Measurements from ENCODE around the gene FCHO1. TPM values are rescaled to one million over a fixed set of nuclear protein-coding genes. Genes with fewer than 3 reads are reported as not detected.
A peak's percentile ranks its signal among the peaks of the same experiment; 100 is the strongest.

Gene FCHO1, protein sequence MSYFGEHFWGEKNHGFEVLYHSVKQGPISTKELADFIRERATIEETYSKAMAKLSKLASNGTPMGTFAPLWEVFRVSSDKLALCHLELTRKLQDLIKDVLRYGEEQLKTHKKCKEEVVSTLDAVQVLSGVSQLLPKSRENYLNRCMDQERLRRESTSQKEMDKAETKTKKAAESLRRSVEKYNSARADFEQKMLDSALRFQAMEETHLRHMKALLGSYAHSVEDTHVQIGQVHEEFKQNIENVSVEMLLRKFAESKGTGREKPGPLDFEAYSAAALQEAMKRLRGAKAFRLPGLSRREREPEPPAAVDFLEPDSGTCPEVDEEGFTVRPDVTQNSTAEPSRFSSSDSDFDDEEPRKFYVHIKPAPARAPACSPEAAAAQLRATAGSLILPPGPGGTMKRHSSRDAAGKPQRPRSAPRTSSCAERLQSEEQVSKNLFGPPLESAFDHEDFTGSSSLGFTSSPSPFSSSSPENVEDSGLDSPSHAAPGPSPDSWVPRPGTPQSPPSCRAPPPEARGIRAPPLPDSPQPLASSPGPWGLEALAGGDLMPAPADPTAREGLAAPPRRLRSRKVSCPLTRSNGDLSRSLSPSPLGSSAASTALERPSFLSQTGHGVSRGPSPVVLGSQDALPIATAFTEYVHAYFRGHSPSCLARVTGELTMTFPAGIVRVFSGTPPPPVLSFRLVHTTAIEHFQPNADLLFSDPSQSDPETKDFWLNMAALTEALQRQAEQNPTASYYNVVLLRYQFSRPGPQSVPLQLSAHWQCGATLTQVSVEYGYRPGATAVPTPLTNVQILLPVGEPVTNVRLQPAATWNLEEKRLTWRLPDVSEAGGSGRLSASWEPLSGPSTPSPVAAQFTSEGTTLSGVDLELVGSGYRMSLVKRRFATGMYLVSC
- 10 to 100 TPM; 94.1 to 99.7 TPM for total RNA-seq
- 10 to 100 TPM; 11.2 to 31.8 (median 16.4) TPM for polyA plus RNA-seq
- total RNA-seq, result 79.0 to 121 (median 90.2) reads per million in 6 experiments

DNA sequence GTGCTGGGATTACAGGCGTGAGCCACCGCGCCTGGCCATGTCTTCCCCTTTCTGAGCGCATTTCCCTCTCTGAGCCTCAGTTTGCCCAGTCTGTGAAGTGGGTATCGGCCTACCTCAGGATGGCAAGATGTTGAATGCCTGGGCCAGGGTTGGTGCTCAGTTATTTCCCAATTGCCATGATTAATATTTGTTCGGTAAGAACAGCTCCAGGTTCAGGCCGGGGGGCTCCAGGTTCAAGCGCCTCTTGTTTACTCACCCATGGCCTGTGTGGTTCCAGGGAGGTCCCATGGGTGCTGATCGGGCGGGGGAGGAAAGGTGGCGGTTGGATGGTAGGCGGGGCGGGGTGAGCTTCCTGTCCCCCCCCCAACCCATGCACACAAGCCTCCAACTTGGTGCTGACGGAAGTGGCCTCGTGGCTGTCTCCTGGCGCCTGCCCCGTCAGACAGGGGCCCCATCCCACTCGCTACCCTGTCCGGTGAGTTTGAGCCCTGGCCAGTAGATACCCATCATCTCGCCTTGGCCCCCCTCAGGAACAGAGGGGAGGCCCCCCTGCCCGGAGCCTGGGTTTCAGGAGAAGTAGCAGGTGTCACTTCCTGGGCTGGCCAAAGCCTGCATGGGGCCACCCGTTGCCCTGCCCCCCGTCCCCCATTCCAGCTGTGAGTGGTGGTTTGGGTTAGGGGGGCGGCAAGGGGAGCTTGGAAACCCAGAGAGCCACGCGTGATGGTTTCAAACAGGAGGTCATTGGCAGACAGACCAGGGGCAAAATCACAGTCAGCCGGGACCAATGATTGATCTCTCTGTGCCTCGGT is at the start of gene FCHO1:
Gene FCHO1, plus strand, starts transcription at position 375 of the 809 bp plus-strand sequence. CDS start 3,688 bp downstream, outside the sequence.
- Mint-ChIP-seq H3K4me1 (peaks cover 32 to 81% (median 74%) of the 10 kb centered on the region in 4 donors), H3K36me3 (peaks cover 0 to 21% (median 5%) of the 10 kb centered on the region in 3 donors), H3K9me3 (no peaks in the 10 kb centered on the region), H3K4me3 (peak within 1 kb of the TSS; percentile 88 to 97 (median 94)), H3K27me3 (no peaks in the 10 kb centered on the region), H3K27ac (peak within 1 kb of the TSS; percentile 85 to 97 (median 96))
- ATAC-seq (peak; percentile 70 to 76), DNase-seq (peak; percentile 66 to 94 (median 84))
- POLR2A ChIA-PET, result interaction anchor here (0.5 to 1.9 kb wide), 15 partner anchors 10 to 575 kb away, joined by 3 to 15 read pairs (median 4); partner anchors contain the start of genes CCDC124, JAK3, JUND and MAP1S

DNA sequence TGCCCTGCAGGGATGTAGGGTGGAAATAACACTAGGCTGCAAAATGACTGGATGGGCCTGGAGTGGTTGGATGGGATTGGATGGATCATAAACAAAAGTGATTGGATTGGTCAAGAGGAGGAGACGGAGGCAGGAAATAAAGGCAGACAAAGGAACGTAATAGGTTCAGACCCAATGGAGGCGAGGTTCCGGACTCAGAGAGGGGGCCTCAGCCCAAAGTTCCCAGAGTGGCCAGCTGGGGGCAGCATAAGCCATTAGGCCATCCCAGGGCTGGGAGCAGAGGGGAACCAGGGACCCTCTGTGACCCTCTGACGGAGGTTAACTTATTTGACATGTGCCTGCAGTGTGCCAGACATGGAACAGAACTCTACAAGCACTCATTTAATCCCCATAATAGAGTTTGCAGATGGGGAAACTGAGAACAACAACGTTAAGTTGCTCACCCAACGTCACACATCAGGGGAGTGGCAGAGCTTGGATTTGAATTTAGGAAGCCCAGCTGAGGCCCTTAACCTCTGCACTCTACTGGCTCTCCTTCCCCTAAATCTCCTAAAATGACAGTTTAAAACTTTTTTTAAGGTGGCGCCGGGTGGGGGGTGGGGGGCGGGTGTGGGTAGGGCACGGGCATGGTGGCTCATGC is 47.3 kb upstream of the FCHO1 start:
- POLR2A ChIA-PET, result interaction anchor here (0.5 to 1.0 kb wide), 2 partner anchors 80 to 185 kb away, joined by 3 to 5 read pairs; no protein-coding TSS in a partner anchor
- ATAC-seq, result peak; percentile 95 to 99
- no peak overlapping the region for H3K4me3 Mint-ChIP-seq
- peak; percentile 48 to 83 (median 70) for DNase-seq
- peaks cover 2 to 11% (median 4%) of the 10 kb centered on the region in 5 donors for H3K27me3 Mint-ChIP-seq
- H3K27ac Mint-ChIP-seq, result peak overlapping the region in 1 of 10 donors; percentile 28
- H3K36me3 Mint-ChIP-seq, result no peaks in the 10 kb centered on the region
- H3K4me1 Mint-ChIP-seq, result peaks cover 0 to 5% (median 1%) of the 10 kb centered on the region in 4 donors
- no peaks in the 10 kb centered on the region for H3K9me3 Mint-ChIP-seq

DNA sequence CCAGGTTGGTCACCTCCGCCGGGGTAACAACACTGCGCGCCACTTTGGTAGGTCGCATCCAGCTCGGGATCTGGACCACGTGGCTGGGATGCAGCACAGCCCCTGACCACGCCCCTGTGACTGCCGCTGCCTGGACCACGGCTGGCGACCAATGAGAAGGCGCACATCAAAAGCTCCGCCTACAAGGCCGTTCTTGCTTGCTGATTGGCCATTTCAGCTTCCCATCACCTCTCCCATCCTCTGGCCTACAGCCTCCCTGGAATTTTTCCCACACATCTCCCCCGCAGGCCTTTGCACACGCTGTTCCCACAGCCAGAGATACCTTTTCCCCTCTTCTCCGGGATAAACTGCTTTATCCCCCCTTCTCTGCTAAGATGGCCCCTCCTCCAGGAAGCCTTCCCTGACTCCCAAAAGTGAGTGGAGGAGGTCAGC is 44.5 kb upstream of the FCHO1 start:
- peaks cover 0 to 3% (median 0%) of the 10 kb centered on the region in 5 donors for H3K27me3 Mint-ChIP-seq
- no peak overlapping the region for H3K4me3 Mint-ChIP-seq
- ATAC-seq (no peak), DNase-seq (no peak)
- peaks cover 0 to 5% (median 1%) of the 10 kb centered on the region in 4 donors for H3K4me1 Mint-ChIP-seq
- POLR2A ChIA-PET, result interaction anchor here (0.6 kb wide), 2 partner anchors 147 to 189 kb away, joined by 3 read pairs; no protein-coding TSS in a partner anchor
- no peaks in the 10 kb centered on the region for H3K36me3 Mint-ChIP-seq
- H3K9me3 Mint-ChIP-seq, result no peaks in the 10 kb centered on the region
- H3K27ac Mint-ChIP-seq, result peak overlapping the region in 1 of 10 donors; percentile 52

DNA sequence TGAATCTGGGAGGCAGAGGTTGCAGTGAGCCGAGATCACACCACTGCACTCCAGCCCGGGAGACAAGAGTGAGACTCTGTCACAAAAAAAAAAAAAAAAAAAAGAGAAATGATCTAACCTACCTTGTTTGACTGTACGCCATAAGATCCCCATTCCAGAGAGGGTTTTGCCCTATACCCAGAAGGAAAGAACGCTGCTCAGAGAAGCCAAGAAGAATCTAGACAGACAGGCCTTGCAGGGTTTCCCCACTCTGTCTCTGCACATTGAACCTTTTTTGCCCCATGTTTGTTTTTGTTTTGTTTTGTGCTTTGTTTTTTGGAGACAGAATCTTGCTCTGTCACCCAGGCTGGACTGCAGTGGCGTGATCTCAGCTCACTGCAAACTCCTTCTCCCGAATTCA is 39.4 kb upstream of the FCHO1 start:
- no peak overlapping the region for H3K27ac Mint-ChIP-seq
- no peaks in the 10 kb centered on the region for H3K9me3 Mint-ChIP-seq
- H3K27me3 Mint-ChIP-seq, result peaks cover 0 to 2% (median 0%) of the 10 kb centered on the region in 5 donors
- H3K4me3 Mint-ChIP-seq, result no peak overlapping the region
- DNase-seq (no peak), ATAC-seq (no peak)
- no peaks in the 10 kb centered on the region for H3K36me3 Mint-ChIP-seq
- H3K4me1 Mint-ChIP-seq, result peaks cover 0 to under 1% (median 0%) of the 10 kb centered on the region in 4 donors
- POLR2A ChIA-PET, result interaction anchor here (1.2 kb wide), 1 partner anchor 221 kb away, joined by 5 read pairs; the partner anchor contains the start of gene CCDC124

DNA sequence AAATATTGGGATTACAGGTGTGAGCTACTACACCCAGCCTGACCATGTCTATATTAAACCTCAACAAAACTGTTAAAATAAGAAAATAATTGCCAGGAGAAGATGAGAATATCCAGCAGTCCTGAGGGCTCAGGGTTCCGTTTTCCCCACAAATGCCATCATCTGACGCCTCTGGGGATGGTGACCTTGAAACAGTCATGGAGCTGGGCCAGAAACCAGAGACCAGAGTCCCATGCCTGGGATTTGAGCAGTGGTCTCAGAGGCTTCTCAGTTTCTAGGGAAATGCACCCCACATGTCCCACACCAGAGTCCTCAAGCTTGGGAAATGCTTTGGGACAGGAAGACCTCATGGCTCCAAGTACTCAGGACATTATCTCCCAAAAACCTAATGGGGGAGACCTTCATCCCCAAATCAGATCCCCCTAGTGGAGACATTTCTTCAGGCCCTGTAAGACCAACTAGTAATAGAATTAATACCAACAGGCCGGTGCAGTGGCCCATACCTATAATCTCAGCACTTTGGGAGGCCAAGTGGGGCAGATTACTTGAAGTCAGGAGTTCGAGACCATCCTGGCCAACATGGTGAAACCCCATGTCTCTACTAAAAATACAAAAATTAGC is 34.9 kb upstream of the FCHO1 start:
- Mint-ChIP-seq H3K36me3 (peaks cover 0 to under 1% (median 0%) of the 10 kb centered on the region in 3 donors), H3K4me1 (peaks cover 20 to 34% (median 29%) of the 10 kb centered on the region in 4 donors), H3K9me3 (no peaks in the 10 kb centered on the region), H3K27ac (no peak overlapping the region), H3K27me3 (peaks cover 0 to 2% (median 0%) of the 10 kb centered on the region in 5 donors), H3K4me3 (peak overlapping the region in 1 of 10 donors; percentile 4)
- POLR2A ChIA-PET, result interaction anchor here (0.5 to 1.3 kb wide), 5 partner anchors 28 to 169 kb away, joined by 3 to 8 read pairs (median 3); no protein-coding TSS in a partner anchor
- no peak for ATAC-seq
- DNase-seq, result no peak

DNA sequence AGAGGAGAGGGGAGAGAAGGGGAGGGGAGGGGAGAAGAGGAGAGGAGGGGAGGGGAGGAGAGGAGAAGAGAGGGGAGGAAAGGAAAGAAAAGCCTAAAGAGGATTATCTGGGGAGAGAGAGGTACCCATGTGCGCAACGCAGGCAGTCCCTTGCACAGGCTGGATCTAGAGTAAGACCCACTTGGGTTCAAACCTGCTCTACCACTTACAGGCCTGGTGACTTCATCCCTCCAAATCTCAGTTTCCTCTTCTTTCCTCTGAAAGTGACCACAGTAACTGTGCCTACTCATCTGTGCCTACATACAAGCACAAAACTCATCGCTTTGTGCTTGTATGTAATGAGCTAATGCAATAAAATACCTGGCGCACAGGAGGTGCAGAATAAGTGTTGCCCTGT is 32.7 kb upstream of the FCHO1 start:
- ATAC-seq, result no peak
- Mint-ChIP-seq H3K36me3 (peaks cover 0 to 3% (median 0%) of the 10 kb centered on the region in 3 donors), H3K9me3 (no peaks in the 10 kb centered on the region)

DNA sequence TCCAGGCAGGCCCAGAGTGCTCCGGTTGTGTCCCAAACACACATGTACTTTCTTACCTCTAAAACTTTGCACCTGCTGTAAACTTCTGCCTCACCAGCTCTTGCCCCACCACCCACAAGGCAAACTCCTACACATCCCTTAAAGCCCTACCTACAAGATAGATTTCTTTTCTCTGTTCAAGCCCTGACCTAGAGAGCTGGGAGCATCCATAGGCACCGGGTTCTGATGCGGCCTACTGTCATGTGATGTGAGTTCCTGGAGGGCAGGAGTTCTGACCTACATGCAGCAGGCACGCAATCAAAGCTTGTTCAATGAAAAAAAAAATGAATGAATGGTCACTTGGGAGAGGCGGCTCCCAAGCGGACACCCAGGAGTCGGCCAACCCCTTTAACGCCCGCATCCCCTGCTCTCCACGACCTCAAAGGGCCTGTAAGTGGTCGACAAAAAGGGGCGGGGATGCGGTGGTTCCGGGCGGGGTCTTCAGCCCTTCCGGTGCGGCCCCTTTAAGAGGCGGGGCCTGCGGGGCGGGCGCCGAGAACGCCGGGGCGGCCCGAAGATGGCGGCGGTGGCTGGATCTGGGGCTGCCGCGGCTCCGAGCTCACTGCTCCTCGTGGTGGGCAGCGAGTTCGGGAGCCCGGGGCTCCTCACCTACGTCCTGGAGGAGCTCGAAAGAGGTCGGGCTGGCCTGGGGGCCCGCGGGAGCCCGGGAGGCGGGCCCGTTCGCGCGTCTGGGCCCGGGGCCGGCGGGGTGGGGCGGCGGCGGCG is 32.1 kb upstream of the FCHO1 start, which contains the start of gene MAP1S:
Gene MAP1S, plus strand, starts transcription at position 534 of the 765 bp plus-strand sequence. Its CDS starts 23 bp downstream, at position 557.
- ATAC-seq (peak; percentile 91 to 96), DNase-seq (peak; percentile 35 to 67 (median 58))
- Mint-ChIP-seq H3K4me1 (peaks cover 22 to 47% (median 44%) of the 10 kb centered on the region in 4 donors), H3K36me3 (peaks cover 0 to 6% (median 0%) of the 10 kb centered on the region in 3 donors), H3K27ac (peak within 1 kb of the TSS; percentile 76 to 95 (median 90)), H3K27me3 (peaks cover 0 to 2% (median 0%) of the 10 kb centered on the region in 5 donors), H3K4me3 (peak within 1 kb of the TSS; percentile 82 to 95 (median 89)), H3K9me3 (no peaks in the 10 kb centered on the region)
- POLR2A ChIA-PET, result interaction anchor here (0.6 to 2.4 kb wide), 10 partner anchors 11 to 870 kb away, joined by 3 to 15 read pairs (median 4); partner anchors contain the start of genes FCHO1, JAK3 and RPL18A

More for the DNA sequence above, 32.7 kb upstream of the FCHO1 start:
- Mint-ChIP-seq H3K4me1 (peaks cover 22 to 47% (median 41%) of the 10 kb centered on the region in 4 donors), H3K27ac (peak overlapping the region; percentile 53 to 93 (median 88)), H3K4me3 (peak overlapping the region; percentile 82 to 93 (median 88)), H3K27me3 (peaks cover 0 to 2% (median 0%) of the 10 kb centered on the region in 5 donors)
- DNase-seq, result peak in 1 of 10 donors; percentile 2
- POLR2A ChIA-PET, result interaction anchor here (0.6 to 2.4 kb wide), 5 partner anchors 30 to 141 kb away, joined by 4 to 15 read pairs (median 5); partner anchors contain the start of genes FCHO1 and RPL18A

DNA sequence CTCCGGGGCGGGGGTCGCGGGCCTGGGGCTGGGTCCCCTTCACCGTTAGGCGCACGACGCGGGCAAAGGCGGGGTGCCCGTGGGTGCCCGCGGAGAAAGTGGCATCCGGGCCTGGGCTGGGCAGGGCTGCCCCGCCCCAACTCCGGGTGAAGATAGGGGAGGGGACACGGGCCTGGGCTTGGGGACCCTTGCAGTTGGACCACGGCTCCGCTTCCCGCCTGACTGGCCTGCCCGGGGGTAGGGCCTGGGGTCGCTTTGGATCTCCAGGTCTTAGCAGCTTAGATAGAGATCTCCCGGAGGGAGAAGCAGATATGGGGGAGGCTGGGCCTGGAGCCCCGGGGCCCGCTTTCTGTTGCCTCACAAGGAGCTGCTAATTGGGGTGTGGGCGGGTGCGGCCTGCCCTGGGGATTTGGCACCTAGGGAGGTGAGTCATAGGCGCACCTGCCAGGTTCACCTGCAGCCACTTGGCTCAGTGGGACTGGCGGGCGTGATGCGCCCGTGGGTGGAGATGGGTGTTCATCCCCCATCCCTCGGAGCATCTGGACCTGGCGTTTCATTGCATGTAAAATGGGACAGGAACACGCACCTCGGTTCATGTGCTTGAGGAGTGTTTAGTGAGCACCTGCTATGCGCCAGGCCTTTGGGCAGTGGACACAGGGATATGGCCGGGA is 31.4 kb upstream of the FCHO1 start:
- DNase-seq (peak in 5 of 10 donors; percentile 4 to 22 (median 9)), ATAC-seq (peak; percentile 44 to 64)
- Mint-ChIP-seq H3K4me1 (peaks cover 25 to 53% (median 46%) of the 10 kb centered on the region in 4 donors), H3K27me3 (no peaks in the 10 kb centered on the region), H3K36me3 (peaks cover 0 to 12% (median 0%) of the 10 kb centered on the region in 3 donors), H3K4me3 (peak overlapping the region; percentile 81 to 95 (median 87)), H3K27ac (peak overlapping the region; percentile 70 to 95 (median 78)), H3K9me3 (no peaks in the 10 kb centered on the region)
- POLR2A ChIA-PET, result interaction anchor here (0.7 to 2.4 kb wide), 10 partner anchors 10 to 140 kb away, joined by 3 to 15 read pairs (median 4); partner anchors contain the start of genes FCHO1, JAK3 and RPL18A

DNA sequence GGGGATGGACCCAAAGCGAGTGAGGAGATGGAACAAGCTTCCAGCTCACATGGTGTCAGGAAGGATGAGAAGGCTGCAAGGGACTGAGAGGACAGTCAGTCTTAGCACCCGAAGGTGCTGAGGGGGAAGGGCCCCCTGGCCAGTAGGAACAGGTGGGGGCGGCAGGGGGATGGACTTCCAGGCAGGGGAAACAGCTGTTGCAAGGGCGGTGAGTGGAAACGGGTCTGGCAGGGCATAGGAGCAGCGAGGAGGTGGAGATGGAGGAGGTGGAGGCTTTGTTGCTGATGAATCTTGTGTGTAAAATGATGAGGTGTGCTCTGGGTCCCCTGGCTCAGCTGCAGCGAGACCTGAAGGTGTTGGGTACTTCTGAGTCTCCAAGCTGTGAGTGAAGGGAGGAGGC is 30.8 kb upstream of the FCHO1 start:
- H3K4me1 Mint-ChIP-seq, result peaks cover 28 to 53% (median 49%) of the 10 kb centered on the region in 4 donors
- POLR2A ChIA-PET, result interaction anchor here (0.7 to 2.4 kb wide), 7 partner anchors 9 to 130 kb away, joined by 3 to 15 read pairs (median 4); partner anchors contain the start of genes FCHO1 and JAK3
- H3K36me3 Mint-ChIP-seq, result peaks cover 0 to 16% (median 2%) of the 10 kb centered on the region in 3 donors
- H3K27ac Mint-ChIP-seq, result peak overlapping the region; percentile 70 to 95 (median 78)
- DNase-seq (no peak), ATAC-seq (no peak)
- H3K4me3 Mint-ChIP-seq, result peak overlapping the region; percentile 81 to 95 (median 87)
- no peaks in the 10 kb centered on the region for H3K9me3 Mint-ChIP-seq
- H3K27me3 Mint-ChIP-seq, result no peaks in the 10 kb centered on the region
